A549 (cell line): ENCODE measurements around the gene CREB5. TPM values are rescaled to one million over a fixed set of nuclear protein-coding genes. Genes with fewer than 3 reads are reported as not detected.

ENCODE experiments used
- ATAC-seq, 2 experiments: fragments of 200-7000 bp in 1 of 2; fragments of >200 bp in 1 of 2; cut with Nextera tagmentation in 1 of 2; cut with Tn5 transposase in 1 of 2; 3 replicates each; pipeline versions ENCODE4 v1.8.0 to v1.9.1; 2018 to 2020; ENCODE audit warnings: mild to moderate bottlenecking in 1 of 2, moderate library complexity in 1 of 2
- CTCF ChIA-PET: fragments of 300-600 bp; sonication (Branson Sonifier 250); formaldehyde crosslinking; extraction: SDS; loops from one replicate; lab custom pipeline; 2021; ENCODE audit warnings: antibody characterized with exemption, inconsistent platforms; lab: Yijun Ruan, JAX
- POLR2A ChIA-PET: fragments of 350-600 bp; formaldehyde crosslinking; extraction: SDS; loops from one replicate; lab custom pipeline; 2021; ENCODE audit warnings: antibody characterized with exemption, inconsistent platforms; lab: Yijun Ruan, JAX
- DNase-seq, 2 experiments: peaks; one replicate each; pipeline versions ENCODE4 v3.0.0 to v3.0.0-alpha.2; 2011 to 2016; ENCODE audit warnings: low read depth in 1 of 2, low spot score in 1 of 2
- FAIRE-seq: peaks from 2 replicates; lab custom pipeline; 2011; peaks lifted over from hg19 to GRCh38; lab: Jason Lieb, UNC
- H3K27ac ChIP-seq, 2 experiments: fragments of >200 bp; sonication (Bioruptor Twin); formaldehyde crosslinking; 3 replicates each; pipeline ENCODE4 v1.5.1; 2016 to 2017
- H3K4me1 ChIP-seq: fragments of >200 bp; sonication (Bioruptor Twin); formaldehyde crosslinking; 3 replicates; pipeline ENCODE4 v1.6.1; 2016
- H3K4me2 ChIP-seq: fragments of >200 bp; sonication (Bioruptor Twin); formaldehyde crosslinking; 3 replicates; pipeline ENCODE4 v1.6.1; 2016
- H3K4me3 ChIP-seq: fragments of >200 bp; sonication (Bioruptor Twin); formaldehyde crosslinking; 3 replicates; pipeline ENCODE4 v1.5.1; 2016
- H3K9me3 ChIP-seq: fragments of >200 bp; sonication (Bioruptor Twin); formaldehyde crosslinking; 3 replicates; pipeline ENCODE4 v1.6.1; 2016
- ATOH8 ChIP-seq: fragments of 250-450 bp; sonication (Bioruptor Pico); IDR thresholded peaks from 2 replicates; pipeline ENCODE4 v1.5.0; 2020; ENCODE audit warnings: low read depth, mild to moderate bottlenecking, moderate library complexity
- BCL3 ChIP-seq: fragments of >200 bp; sonication (Bioruptor Twin); formaldehyde crosslinking; IDR thresholded peaks from 3 replicates; pipeline ENCODE4 v1.6.1; 2016
- CBX2 ChIP-seq: fragments of 200-600 bp; sonication (generic); IDR thresholded peaks from 2 replicates; pipeline ENCODE4 v1.6.1; 2016; ENCODE audit warnings: low read depth, mild to moderate bottlenecking, borderline replicate concordance
- CEBPB ChIP-seq, 2 experiments: fragments of >200 bp in 1 of 2; sonication (Bioruptor Twin) in 1 of 2; formaldehyde crosslinking in 1 of 2; IDR thresholded peaks; 2 replicates each; pipeline ENCODE4 v1.6.1; 2012 to 2016
- CHD2 ChIP-seq: fragments of 150-350 bp; IDR thresholded peaks from 2 replicates; pipeline ENCODE4 v1.6.1; 2014; ENCODE audit warnings: low read length; ENCODE audit not compliant: partially characterized antibody
- CHD4 ChIP-seq: fragments of 200-600 bp; sonication (generic); IDR thresholded peaks from 2 replicates; pipeline ENCODE4 v1.6.1; 2016; ENCODE audit warnings: antibody characterized with exemption, mild to moderate bottlenecking, borderline replicate concordance
- E2F6 ChIP-seq: IDR thresholded peaks from 2 replicates; pipeline ENCODE4 v1.6.1; 2012; ENCODE audit warnings: low read depth, borderline replicate concordance
- EP300 ChIP-seq, 2 experiments: fragments of >200 bp; sonication (Bioruptor Twin); formaldehyde crosslinking; IDR thresholded peaks; 2 replicates in 1 of 2; 3 replicates in 1 of 2; pipeline ENCODE4 v1.6.1; 2016 to 2017
- FOSB ChIP-seq: fragments of 250-450 bp; sonication (Bioruptor Pico); IDR thresholded peaks from 2 replicates; pipeline ENCODE4 v1.5.0; 2020; ENCODE audit warnings: mild to moderate bottlenecking, moderate library complexity
- FOSL2 ChIP-seq, 2 experiments: fragments of 450-650 bp in 1 of 2; fragments of >200 bp in 1 of 2; sonication (Bioruptor Twin) in 1 of 2; formaldehyde crosslinking; IDR thresholded peaks; 2 replicates each; pipeline versions ENCODE4 v1.5.0 to v1.6.1; 2016 to 2020; ENCODE audit warnings: mild to moderate bottlenecking in 1 of 2, moderate library complexity in 1 of 2
- FOXS1 ChIP-seq: fragments of 250-450 bp; sonication (Bioruptor Pico); IDR thresholded peaks from 2 replicates; pipeline ENCODE4 v1.5.0; 2020; ENCODE audit warnings: mild to moderate bottlenecking, moderate library complexity
- GATA3 ChIP-seq: IDR thresholded peaks from 2 replicates; pipeline ENCODE4 v1.6.1; 2012; ENCODE audit warnings: borderline replicate concordance
- HMGXB4 ChIP-seq: fragments of 250-450 bp; sonication (Bioruptor Pico); IDR thresholded peaks from 2 replicates; pipeline ENCODE4 v1.5.0; 2021; ENCODE audit warnings: mild to moderate bottlenecking, moderate library complexity, borderline replicate concordance
- JUN ChIP-seq, 2 experiments: fragments of >200 bp; sonication (Bioruptor Twin); formaldehyde crosslinking; IDR thresholded peaks; 2 replicates in 1 of 2; 3 replicates in 1 of 2; pipeline ENCODE4 v1.6.1; 2016 to 2017
- KDM1A ChIP-seq: fragments of 200-600 bp; sonication (generic); IDR thresholded peaks from 2 replicates; pipeline ENCODE4 v1.6.1; 2016; ENCODE audit warnings: low read depth, mild to moderate bottlenecking
- KDM5A ChIP-seq: fragments of 200-600 bp; sonication (generic); IDR thresholded peaks from 2 replicates; pipeline ENCODE4 v1.6.1; 2016; ENCODE audit warnings: antibody characterized with exemption, mild to moderate bottlenecking
- MAX ChIP-seq: IDR thresholded peaks from 2 replicates; pipeline ENCODE4 v1.6.1; 2012
- NPAS2 ChIP-seq: fragments of 250-450 bp; sonication (Bioruptor Pico); IDR thresholded peaks from 2 replicates; pipeline ENCODE4 v1.8.0; 2022; ENCODE audit warnings: mild to moderate bottlenecking, moderate library complexity, borderline replicate concordance
- PBX3 ChIP-seq: IDR thresholded peaks from 2 replicates; pipeline ENCODE4 v1.6.1; 2012
- USF2 ChIP-seq: fragments of 450-650 bp; IDR thresholded peaks from 2 replicates; pipeline ENCODE4 v1.6.1; 2014; ENCODE audit warnings: antibody characterized with exemption
- WGBS: methylation state at CpG from one replicate; pipeline ENCODE4 v1.1.6; 2017; ENCODE audit errors: missing lambda C conversion rate; 5-methylcytosine and 5-hydroxymethylcytosine counted together
- polyA plus RNA-seq, 4 experiments: library from polyadenylated mRNA; depleted of rRNA in 3 of 4; stranded (reverse); fragments of >200 nt; fragmentation: RNase III in 1 of 4; extraction: RNeasy Plus Mini Kit Qiagen cat#74134 plus additional on column Dnase treatment in 1 of 4; gene quantifications; 2 replicates in 3 of 4; 3 replicates in 1 of 4; pipeline ENCODE4 v1.2.3, GENCODE V29; 2011 to 2017

CREB5 gene
- polyA plus RNA-seq, 2 of the 4 experiments (the other 2 are of a cell fraction) = 0.61 to 1.5 TPM

- no peak for FAIRE-seq
- CTCF ChIA-PET = no interaction called here
Measured at GRCh38 chr7:28792858-28793257, 380.5 kb downstream of the CREB5 start.

GRCh38 chr7:28793381-28794085, 381.2 kb downstream of the CREB5 start:
- FAIRE-seq = no peak

More at GRCh38 chr7:28792858-28793257, 380.5 kb downstream of the CREB5 start:
- Histone ChIP-seq H3K9me3 (no peaks in the 10 kb centered on the region), H3K27ac (no peak overlapping the region), H3K4me2 (no peak overlapping the region)
- 25% methylated on average over 2 of the region's 2 CpGs for WGBS
- no peak for ATAC-seq
- DNase-seq = no peak
- POLR2A ChIA-PET = no interaction called here
- TF ChIP-seq CBX2 = no peak
- TF ChIP-seq GATA3 = no peak
- no peak for TF ChIP-seq PBX3
- no peak for TF ChIP-seq ATOH8 (CRISPR knock-in tag)
- no peak for TF ChIP-seq KDM5A
- no peak for TF ChIP-seq FOXS1 (CRISPR knock-in tag)
- no peak for TF ChIP-seq CEBPB (IDR thresholded peaks at IDR 0.05)
- TF ChIP-seq JUN (IDR thresholded peaks at IDR 0.05) = no peak
- TF ChIP-seq KDM1A = no peak
- TF ChIP-seq, all 56 proteins: peak for 0
- H3K4me1 ChIP-seq = no peaks in the 10 kb centered on the region
- no peak overlapping the region for H3K4me3 ChIP-seq

More at GRCh38 chr7:28793381-28794085, 381.2 kb downstream of the CREB5 start:
- ChIA-PET CTCF (interaction anchor here (0.5 kb wide), 1 partner anchor 416 kb away, joined by 3 read pairs; no protein-coding TSS in a partner anchor), POLR2A (no interaction called here)
- TF ChIP-seq CBX2 (no peak), BCL3 (no peak), KDM1A (no peak), CHD2 (no peak), EP300 (IDR thresholded peaks at IDR 0.05) (no peak), MAX (no peak), KDM5A (no peak), E2F6 (no peak), HMGXB4 (CRISPR knock-in tag) (no peak), FOSB (CRISPR knock-in tag) (no peak), USF2 (no peak), NPAS2 (CRISPR knock-in tag) (no peak), CHD4 (no peak), FOSL2 (IDR thresholded peaks at IDR 0.05) (no peak), FOSL2 (CRISPR knock-in tag; IDR thresholded peaks at IDR 0.05) (no peak)
- no peaks in the 10 kb centered on the region for H3K9me3 ChIP-seq
- H3K4me1 ChIP-seq = no peaks in the 10 kb centered on the region
- no peak overlapping the region for H3K27ac ChIP-seq
- no peak overlapping the region for H3K4me3 ChIP-seq
- DNase-seq = no peak
- H3K4me2 ChIP-seq = no peak overlapping the region
- WGBS = 44% methylated on average over 9 of the region's 9 CpGs
- no peak for ATAC-seq
